Smooth muscle cell (in vitro differentiated cells): ENCODE data around the gene ATOSA. TPM values are rescaled to one million over a fixed set of nuclear protein-coding genes. Genes with fewer than 3 reads are reported as not detected.

Experiments used
- polyA plus RNA-seq: library from polyadenylated mRNA; unstranded; fragments of >200 nt; fragmentation: Nextera tagmentation; extraction: Ambion mirVana; gene quantifications from 2 replicates; pipeline ENCODE4 v1.2.1, GENCODE V29; 2016
- total RNA-seq: library from RNA; depleted of rRNA; stranded (reverse); fragments of >200 nt; gene quantifications from 2 replicates; pipeline ENCODE4 v1.2.3, GENCODE V29; 2014

ATOSA gene
- total and polyA plus RNA-seq, 2 experiments from 2014 or later, result 12.3 to 45.1 TPM

Other genes starting within 250 kb of the ATOSA start
- gene MYO5A, start 150.5 kb downstream of the ATOSA start, total RNA-seq, result 68.8 and 72.1 TPM in 2 replicates
- gene MYO5A, start 150.5 kb downstream of the ATOSA start, polyA plus RNA-seq, result 22.4 and 29.4 TPM in 2 replicates
- 138 and 185 TPM in 2 replicates for gene ARPP19, start 110.4 kb downstream of the ATOSA start, total RNA-seq
- gene ARPP19, start 110.4 kb downstream of the ATOSA start, polyA plus RNA-seq, result 58.4 and 60.1 TPM in 2 replicates
- gene ONECUT1, start 110.9 kb upstream of the ATOSA start, total RNA-seq, result 0.99 and 2.5 TPM in 2 replicates
- gene ONECUT1, start 110.9 kb upstream of the ATOSA start, polyA plus RNA-seq, result 0.61 TPM in 1 of 2 replicates, not detected in the other